PC-3 (cell line): ENCODE data around the gene TIPARP. TPM values are rescaled to one million over a fixed set of nuclear protein-coding genes. Genes with fewer than 3 reads are reported as not detected.

Experiments
- ATAC-seq: fragments of 200-7000 bp; cut with Tn5 transposase; 2 replicates; pipeline ENCODE4 v1.9.1; 2020; ENCODE audit warnings: mild to moderate bottlenecking, moderate library complexity
- BruUV-seq: library from RNA; stranded (reverse); fragments of 400-500 nt; replicated peaks from 2 replicates; lab custom pipeline; 2021; lab: Mats Ljungman, UMichigan
- CTCF ChIA-PET: fragments of 300-600 bp; sonication (Branson Sonifier 250); formaldehyde crosslinking; loops from one replicate; lab custom pipeline; 2022; ENCODE audit warnings: antibody characterized with exemption; lab: Charles Lee
- POLR2A ChIA-PET: fragments of 300-600 bp; sonication (Branson Sonifier 250); formaldehyde crosslinking; loops from one replicate; lab custom pipeline; 2022; ENCODE audit warnings: antibody characterized with exemption; ENCODE audit not compliant: unreplicated experiment; lab: Charles Lee
- DNase-seq: peaks from one replicate; pipeline ENCODE4 v3.0.0-alpha.2; 2015
- H2AFZ ChIP-seq: fragments of 300-600 bp; sonication (generic); 2 replicates; pipeline ENCODE4 v1.6.0; 2016; ENCODE audit warnings: antibody characterized with exemption, low read length
- H3F3A ChIP-seq: fragments of 300-600 bp; sonication (generic); one replicate; pipeline ENCODE4 v1.6.0; 2017; ENCODE audit warnings: antibody characterized with exemption, low read length, control low read depth, mild to moderate bottlenecking; ENCODE audit not compliant: unreplicated experiment
- H3K27ac ChIP-seq: fragments of 300-600 bp; sonication (generic); 2 replicates; pipeline ENCODE4 v1.5.1; 2016; ENCODE audit warnings: mild to moderate bottlenecking, low read length
- H3K27me3 ChIP-seq: fragments of 300-600 bp; sonication (generic); 2 replicates; pipeline ENCODE4 v1.6.1; 2016; ENCODE audit warnings: low read length, mixed read lengths
- H3K36me3 ChIP-seq: fragments of 300-600 bp; sonication (generic); 2 replicates; pipeline ENCODE4 v1.6.1; 2016; ENCODE audit warnings: low read depth, mixed run types, low read length, mixed read lengths
- H3K4me1 ChIP-seq: fragments of 300-600 bp; sonication (generic); 2 replicates; pipeline ENCODE4 v1.5.1; 2016; ENCODE audit warnings: low read length; ENCODE audit not compliant: insufficient read depth
- H3K4me2 ChIP-seq: fragments of 300-600 bp; sonication (generic); 2 replicates; pipeline ENCODE4 v1.6.0; 2016; ENCODE audit warnings: low read length
- H3K4me3 ChIP-seq: fragments of 300-600 bp; sonication (generic); 2 replicates; pipeline ENCODE4 v1.5.1; 2016; ENCODE audit warnings: mild to moderate bottlenecking, low read length, mixed read lengths
- H3K79me2 ChIP-seq: fragments of 300-600 bp; sonication (generic); 2 replicates; pipeline ENCODE4 v1.6.1; 2017; ENCODE audit warnings: low read length, mixed read lengths
- H3K9ac ChIP-seq: fragments of 300-600 bp; sonication (generic); 2 replicates; pipeline ENCODE4 v1.6.0; 2016; ENCODE audit warnings: mild to moderate bottlenecking, low read length
- H3K9me2 ChIP-seq: fragments of 300-600 bp; sonication (generic); replicated peaks from 2 replicates; pipeline ENCODE4 v1.6.1; 2016; ENCODE audit warnings: mixed run types, low read length, mixed read lengths
- H3K9me3 ChIP-seq: fragments of 300-600 bp; sonication (generic); 2 replicates; pipeline ENCODE4 v1.6.1; 2016; ENCODE audit warnings: low read length, mixed read lengths
- H4K20me1 ChIP-seq: fragments of 300-600 bp; sonication (generic); 2 replicates; pipeline ENCODE4 v1.6.1; 2016; ENCODE audit warnings: low read length, mixed read lengths
- EZH2 ChIP-seq: fragments of 300-600 bp; sonication (generic); IDR thresholded peaks from one replicate; pipeline ENCODE4 v1.6.1; 2017; ENCODE audit warnings: antibody characterized with exemption, mild to moderate bottlenecking, low read length; ENCODE audit not compliant: unreplicated experiment
- EZH2phosphoT487 ChIP-seq: fragments of 300-600 bp; sonication (generic); IDR thresholded peaks from 2 replicates; pipeline ENCODE4 v1.6.1; 2018; ENCODE audit warnings: mild to moderate bottlenecking, antibody characterized with exemption, low read length, borderline replicate concordance
- intact Hi-C: fragments of 100-400 bp; cut with micrococcal nuclease; formaldehyde crosslinking; loops from 2 replicates; pipeline ENCODE4 v1.9.0; 2023
- total RNA-seq: library from RNA; depleted of rRNA; stranded (reverse); fragments of >200 nt; gene quantifications from 2 replicates; pipeline ENCODE4 v1.2.3, GENCODE V29; 2014
- TF ChIP-seq, protein P1 (sequence below): fragments of 300-600 bp; sonication (generic); conservative IDR thresholded peaks from 2 replicates; pipeline ENCODE4 v1.5.1; 2017; ENCODE audit warnings: antibody characterized with exemption, low read depth, mild to moderate bottlenecking, low read length

The TIPARP gene
- total RNA-seq, 1 experiment from 2014 or later: 84.7 TPM

DNA sequence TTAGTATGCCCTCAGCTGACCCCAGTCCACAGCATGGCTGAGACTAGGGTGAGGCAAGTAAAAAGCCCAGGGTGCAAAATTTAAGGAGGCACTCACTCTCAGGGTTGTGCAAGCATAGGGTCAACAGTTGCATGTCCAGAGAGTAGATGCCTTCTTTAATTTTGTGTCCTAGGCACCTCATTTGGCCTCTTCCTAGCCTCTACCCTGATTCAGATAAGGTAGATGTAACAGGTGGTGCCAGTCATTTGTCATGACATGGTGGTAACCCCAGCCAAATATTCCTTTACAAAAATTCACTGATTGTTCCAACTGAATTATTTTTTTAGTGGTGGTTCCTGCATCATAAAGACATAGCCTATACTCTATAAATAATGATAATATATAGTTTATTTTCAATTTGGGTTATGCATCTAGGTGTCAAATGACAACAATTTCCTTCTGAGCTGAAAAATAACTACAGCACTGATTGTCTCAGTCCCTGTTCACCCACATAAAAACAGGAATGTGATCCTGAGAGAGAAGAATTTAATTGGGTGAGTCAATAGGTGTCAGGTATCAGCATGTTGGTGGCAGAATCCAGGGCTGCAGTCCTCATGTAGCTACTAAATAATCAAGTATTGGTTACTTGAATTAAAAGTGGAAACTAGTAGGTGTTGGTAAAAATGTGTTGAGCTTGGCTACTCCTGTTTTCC is 44.2 kb upstream of the TIPARP start:
- Histone ChIP-seq H3K4me1 (peaks cover 54% of the 10 kb centered on the region), H3K79me2 (no peaks in the 10 kb centered on the region), H3K4me2 (peak overlapping the region; percentile 50), H3K9me2 (no peaks in the 10 kb centered on the region), H3K36me3 (no peaks in the 10 kb centered on the region), H3F3A (no peaks in the 10 kb centered on the region), H3K27ac (peak overlapping the region; percentile 52), H3K9ac (no peak overlapping the region), H4K20me1 (no peaks in the 10 kb centered on the region), H3K9me3 (no peaks in the 10 kb centered on the region), H3K27me3 (no peaks in the 10 kb centered on the region), H3K4me3 (peak overlapping the region; percentile 5; the same call in 1 of the 2 replicates), H2AFZ (no peak overlapping the region)
- ATAC-seq: peak; percentile 90
- no TSS peak for BruUV-seq
- peak; percentile 84 for DNase-seq
- POLR2A ChIA-PET: interaction anchor here (0.7 to 0.9 kb wide), 2 partner anchors 36 to 75 kb away, joined by 4 read pairs; partner anchors contain the start of gene SSR3
- CTCF ChIA-PET: interaction anchor here (0.9 kb wide), 1 partner anchor 95 kb away, joined by 3 read pairs; no protein-coding TSS in a partner anchor
- TF ChIP-seq EZH2 (no peak), EZH2phosphoT487 (no peak)
- TF ChIP-seq, protein P1, sequence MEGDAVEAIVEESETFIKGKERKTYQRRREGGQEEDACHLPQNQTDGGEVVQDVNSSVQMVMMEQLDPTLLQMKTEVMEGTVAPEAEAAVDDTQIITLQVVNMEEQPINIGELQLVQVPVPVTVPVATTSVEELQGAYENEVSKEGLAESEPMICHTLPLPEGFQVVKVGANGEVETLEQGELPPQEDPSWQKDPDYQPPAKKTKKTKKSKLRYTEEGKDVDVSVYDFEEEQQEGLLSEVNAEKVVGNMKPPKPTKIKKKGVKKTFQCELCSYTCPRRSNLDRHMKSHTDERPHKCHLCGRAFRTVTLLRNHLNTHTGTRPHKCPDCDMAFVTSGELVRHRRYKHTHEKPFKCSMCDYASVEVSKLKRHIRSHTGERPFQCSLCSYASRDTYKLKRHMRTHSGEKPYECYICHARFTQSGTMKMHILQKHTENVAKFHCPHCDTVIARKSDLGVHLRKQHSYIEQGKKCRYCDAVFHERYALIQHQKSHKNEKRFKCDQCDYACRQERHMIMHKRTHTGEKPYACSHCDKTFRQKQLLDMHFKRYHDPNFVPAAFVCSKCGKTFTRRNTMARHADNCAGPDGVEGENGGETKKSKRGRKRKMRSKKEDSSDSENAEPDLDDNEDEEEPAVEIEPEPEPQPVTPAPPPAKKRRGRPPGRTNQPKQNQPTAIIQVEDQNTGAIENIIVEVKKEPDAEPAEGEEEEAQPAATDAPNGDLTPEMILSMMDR: no peak
- intact Hi-C loops: loop anchor here (1.0 to 2.0 kb wide), 3 partner anchors 38 to 75 kb away; partner anchors contain the start of genes SSR3 and TIPARP

DNA sequence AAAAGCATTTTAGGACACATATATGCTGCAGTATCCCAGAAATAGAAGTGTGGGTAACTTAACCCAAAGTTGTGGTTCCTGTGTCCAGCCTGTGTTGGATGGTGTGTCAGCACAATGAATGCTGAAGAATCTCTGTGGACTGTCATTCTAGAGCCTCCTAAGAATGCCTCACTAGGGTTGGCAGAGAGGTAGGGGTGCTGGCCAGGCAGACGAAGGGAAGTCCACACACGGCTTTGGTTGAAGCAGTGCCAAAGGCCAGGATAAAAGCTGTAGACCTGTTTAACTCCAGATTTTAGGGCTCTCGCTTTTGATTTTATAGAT is 43.7 kb upstream of the TIPARP start:
- Histone ChIP-seq H3K9me2 (no peaks in the 10 kb centered on the region), H4K20me1 (no peaks in the 10 kb centered on the region), H3K4me2 (peak overlapping the region; percentile 50), H3K4me1 (peaks cover 50% of the 10 kb centered on the region), H3K79me2 (no peaks in the 10 kb centered on the region), H3K4me3 (peak overlapping the region; percentile 5; the same call in 1 of the 2 replicates), H3K9ac (no peak overlapping the region), H3K27me3 (no peaks in the 10 kb centered on the region), H3K36me3 (no peaks in the 10 kb centered on the region), H3F3A (no peaks in the 10 kb centered on the region), H3K27ac (peak overlapping the region; percentile 52), H2AFZ (no peak overlapping the region), H3K9me3 (no peaks in the 10 kb centered on the region)
- ChIA-PET POLR2A (interaction anchor here (0.7 to 0.9 kb wide), 2 partner anchors 37 to 76 kb away, joined by 4 read pairs; partner anchors contain the start of gene SSR3), CTCF (no interaction called here)
- peak; percentile 71 for ATAC-seq
- intact Hi-C loops: loop anchor here (1.0 to 2.0 kb wide), 3 partner anchors 38 to 76 kb away; partner anchors contain the start of genes SSR3 and TIPARP
- BruUV-seq: no TSS peak
- peak; percentile 66 for DNase-seq
- no peak for TF ChIP-seq EZH2
- TF ChIP-seq EZH2phosphoT487: no peak
- TF ChIP-seq, protein P1: no peak

DNA sequence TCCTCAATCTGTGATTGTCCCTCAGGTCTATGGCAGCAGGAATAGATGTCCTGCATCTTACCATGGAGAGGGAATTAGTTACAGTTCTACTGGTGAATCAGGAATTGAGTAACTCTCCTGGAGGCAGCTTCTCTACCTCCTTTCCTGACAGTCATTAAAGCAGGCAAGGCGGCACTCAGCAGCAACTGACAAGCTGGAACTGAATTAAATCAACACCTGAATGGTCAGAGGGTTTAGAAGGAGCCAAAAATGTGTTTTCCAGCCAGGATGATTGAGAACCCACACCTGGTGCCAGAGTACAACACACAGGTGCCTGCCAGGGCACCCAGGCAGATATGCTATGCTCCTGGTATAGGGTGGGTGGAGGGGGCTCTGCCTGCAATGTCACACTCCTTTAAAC is 43.1 kb upstream of the TIPARP start:
- no peak for TF ChIP-seq EZH2
- TF ChIP-seq EZH2phosphoT487: no peak
- TF ChIP-seq, protein P1: no peak
- no peaks in the 10 kb centered on the region for H3K36me3 ChIP-seq
- peaks cover 44% of the 10 kb centered on the region for H3K4me1 ChIP-seq
- no peaks in the 10 kb centered on the region for H3K9me2 ChIP-seq
- no peak for ATAC-seq
- no peak overlapping the region for H3K27ac ChIP-seq
- CTCF ChIA-PET: no interaction called here
- intact Hi-C loops: loop anchor here (2.0 kb wide), 2 partner anchors 43 to 77 kb away; partner anchors contain the start of genes SSR3 and TIPARP
- no peaks in the 10 kb centered on the region for H3F3A ChIP-seq
- H2AFZ ChIP-seq: no peak overlapping the region
- H3K4me2 ChIP-seq: peak overlapping the region; percentile 50
- peak; percentile 20 for DNase-seq
- no peak overlapping the region for H3K9ac ChIP-seq
- H3K79me2 ChIP-seq: no peaks in the 10 kb centered on the region
- POLR2A ChIA-PET: no interaction called here
- BruUV-seq: no TSS peak
- no peaks in the 10 kb centered on the region for H3K9me3 ChIP-seq
- H3K4me3 ChIP-seq: no peak overlapping the region
- no peaks in the 10 kb centered on the region for H3K27me3 ChIP-seq
- H4K20me1 ChIP-seq: no peaks in the 10 kb centered on the region
